ENCODE measurements around the gene CNGA2. TPM values are rescaled to one million over a fixed set of nuclear protein-coding genes. Genes with fewer than 3 reads are reported as not detected.

CNGA2 gene
- total RNA-seq: not detected in 2 replicates

GRCh38 chrX:151734446-151734845, at the start of gene CNGA2:
Gene CNGA2 (plus strand): TSS chrX:151734746. CDS start chrX:151738484, 3,738 bp downstream.

GRCh38 chrX:151694661-151695582, 39.6 kb upstream of the CNGA2 start, which contains the start of gene PRRG3:
Gene PRRG3 (plus strand): TSS chrX:151695458. CDS start chrX:151698815, 3,357 bp downstream.

GRCh38 chrX:151715752-151716151, 18.8 kb upstream of the CNGA2 start, which contains the start of gene FATE1:
Gene FATE1 (plus strand): TSS chrX:151716035. CDS start chrX:151716120, 85 bp downstream.

Other genes with a start within 250 kb of the CNGA2 start
- gene PASD1, start 171.1 kb upstream of the CNGA2 start, total RNA-seq: not detected in 2 replicates
- gene PRRG3, start 39.3 kb upstream of the CNGA2 start, total RNA-seq: not detected in 2 replicates
- not detected in 2 replicates for gene FATE1, start 18.7 kb upstream of the CNGA2 start, total RNA-seq
- not detected in 2 replicates for gene MAGEA4, start 178.1 kb downstream of the CNGA2 start, total RNA-seq
- 9.4 and 10.5 TPM in 2 replicates for gene GABRE, start 239.9 kb downstream of the CNGA2 start, total RNA-seq